ENCODE results near the gene KRT6B.

KRT6B gene

DNA sequence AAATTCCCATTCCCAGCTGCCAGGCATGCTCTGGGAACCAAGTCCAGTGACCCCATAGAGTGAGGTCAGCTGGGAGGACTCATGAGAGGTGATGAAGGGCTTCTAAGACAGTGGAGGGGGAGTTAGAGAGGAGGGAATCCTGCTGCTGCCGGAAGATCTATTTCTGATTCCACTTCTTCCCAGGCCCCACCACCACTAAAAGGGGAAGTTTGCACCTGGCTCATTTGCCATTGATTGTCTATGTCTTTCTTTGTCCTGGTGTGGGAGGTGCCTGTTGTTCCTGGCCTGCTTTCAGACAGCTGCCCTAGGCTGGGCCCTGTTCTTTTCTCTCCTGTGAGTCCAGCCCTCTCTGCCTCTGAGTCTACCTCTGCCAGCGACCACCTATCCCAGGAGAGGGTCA lies 44.1 kb upstream of the KRT6B start (continued):
- TF ChIP-seq, protein P1, sequence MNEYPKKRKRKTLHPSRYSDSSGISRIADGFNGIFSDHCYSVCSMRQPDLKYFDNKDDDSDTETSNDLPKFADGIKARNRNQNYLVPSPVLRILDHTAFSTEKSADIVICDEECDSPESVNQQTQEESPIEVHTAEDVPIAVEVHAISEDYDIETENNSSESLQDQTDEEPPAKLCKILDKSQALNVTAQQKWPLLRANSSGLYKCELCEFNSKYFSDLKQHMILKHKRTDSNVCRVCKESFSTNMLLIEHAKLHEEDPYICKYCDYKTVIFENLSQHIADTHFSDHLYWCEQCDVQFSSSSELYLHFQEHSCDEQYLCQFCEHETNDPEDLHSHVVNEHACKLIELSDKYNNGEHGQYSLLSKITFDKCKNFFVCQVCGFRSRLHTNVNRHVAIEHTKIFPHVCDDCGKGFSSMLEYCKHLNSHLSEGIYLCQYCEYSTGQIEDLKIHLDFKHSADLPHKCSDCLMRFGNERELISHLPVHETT (tag by site-specific recombination; IDR thresholded peaks at IDR 0.05) = no peak
- TF ChIP-seq GLIS1 (tag by site-specific recombination; IDR thresholded peaks at IDR 0.05) (no peak), IKZF3 (tag by site-specific recombination; IDR thresholded peaks at IDR 0.05) (no peak), ZNF792 (tag by site-specific recombination; IDR thresholded peaks at IDR 0.05) (no peak), ZNF473 (tag by site-specific recombination; IDR thresholded peaks at IDR 0.05) (no peak), KLF7 (tag by site-specific recombination; IDR thresholded peaks at IDR 0.05; ENCODE audit: borderline replicate concordance) (no peak), ZFHX2 (tag by site-specific recombination; conservative IDR thresholded peaks at IDR 0.05) (no peak), ZNF202 (tag by site-specific recombination; IDR thresholded peaks at IDR 0.05; ENCODE audit: borderline replicate concordance) (no peak), ZNF658 (tag by site-specific recombination; IDR thresholded peaks at IDR 0.05) (no peak), ZNF433 (tag by site-specific recombination; IDR thresholded peaks at IDR 0.05; ENCODE audit: low read depth) (no peak)
- TF ChIP-seq, protein P2, sequence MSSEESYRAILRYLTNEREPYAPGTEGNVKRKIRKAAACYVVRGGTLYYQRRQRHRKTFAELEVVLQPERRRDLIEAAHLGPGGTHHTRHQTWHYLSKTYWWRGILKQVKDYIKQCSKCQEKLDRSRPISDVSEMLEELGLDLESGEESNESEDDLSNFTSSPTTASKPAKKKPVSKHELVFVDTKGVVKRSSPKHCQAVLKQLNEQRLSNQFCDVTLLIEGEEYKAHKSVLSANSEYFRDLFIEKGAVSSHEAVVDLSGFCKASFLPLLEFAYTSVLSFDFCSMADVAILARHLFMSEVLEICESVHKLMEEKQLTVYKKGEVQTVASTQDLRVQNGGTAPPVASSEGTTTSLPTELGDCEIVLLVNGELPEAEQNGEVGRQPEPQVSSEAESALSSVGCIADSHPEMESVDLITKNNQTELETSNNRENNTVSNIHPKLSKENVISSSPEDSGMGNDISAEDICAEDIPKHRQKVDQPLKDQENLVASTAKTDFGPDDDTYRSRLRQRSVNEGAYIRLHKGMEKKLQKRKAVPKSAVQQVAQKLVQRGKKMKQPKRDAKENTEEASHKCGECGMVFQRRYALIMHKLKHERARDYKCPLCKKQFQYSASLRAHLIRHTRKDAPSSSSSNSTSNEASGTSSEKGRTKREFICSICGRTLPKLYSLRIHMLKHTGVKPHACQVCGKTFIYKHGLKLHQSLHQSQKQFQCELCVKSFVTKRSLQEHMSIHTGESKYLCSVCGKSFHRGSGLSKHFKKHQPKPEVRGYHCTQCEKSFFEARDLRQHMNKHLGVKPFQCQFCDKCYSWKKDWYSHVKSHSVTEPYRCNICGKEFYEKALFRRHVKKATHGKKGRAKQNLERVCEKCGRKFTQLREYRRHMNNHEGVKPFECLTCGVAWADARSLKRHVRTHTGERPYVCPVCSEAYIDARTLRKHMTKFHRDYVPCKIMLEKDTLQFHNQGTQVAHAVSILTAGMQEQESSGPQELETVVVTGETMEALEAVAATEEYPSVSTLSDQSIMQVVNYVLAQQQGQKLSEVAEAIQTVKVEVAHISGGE (tag by site-specific recombination; conservative IDR thresholded peaks at IDR 0.05; ENCODE audit: low read depth) = no peak
- TF ChIP-seq, protein P3, sequence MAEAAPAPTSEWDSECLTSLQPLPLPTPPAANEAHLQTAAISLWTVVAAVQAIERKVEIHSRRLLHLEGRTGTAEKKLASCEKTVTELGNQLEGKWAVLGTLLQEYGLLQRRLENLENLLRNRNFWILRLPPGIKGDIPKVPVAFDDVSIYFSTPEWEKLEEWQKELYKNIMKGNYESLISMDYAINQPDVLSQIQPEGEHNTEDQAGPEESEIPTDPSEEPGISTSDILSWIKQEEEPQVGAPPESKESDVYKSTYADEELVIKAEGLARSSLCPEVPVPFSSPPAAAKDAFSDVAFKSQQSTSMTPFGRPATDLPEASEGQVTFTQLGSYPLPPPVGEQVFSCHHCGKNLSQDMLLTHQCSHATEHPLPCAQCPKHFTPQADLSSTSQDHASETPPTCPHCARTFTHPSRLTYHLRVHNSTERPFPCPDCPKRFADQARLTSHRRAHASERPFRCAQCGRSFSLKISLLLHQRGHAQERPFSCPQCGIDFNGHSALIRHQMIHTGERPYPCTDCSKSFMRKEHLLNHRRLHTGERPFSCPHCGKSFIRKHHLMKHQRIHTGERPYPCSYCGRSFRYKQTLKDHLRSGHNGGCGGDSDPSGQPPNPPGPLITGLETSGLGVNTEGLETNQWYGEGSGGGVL (tag by site-specific recombination; IDR thresholded peaks at IDR 0.05) = no peak

DNA sequence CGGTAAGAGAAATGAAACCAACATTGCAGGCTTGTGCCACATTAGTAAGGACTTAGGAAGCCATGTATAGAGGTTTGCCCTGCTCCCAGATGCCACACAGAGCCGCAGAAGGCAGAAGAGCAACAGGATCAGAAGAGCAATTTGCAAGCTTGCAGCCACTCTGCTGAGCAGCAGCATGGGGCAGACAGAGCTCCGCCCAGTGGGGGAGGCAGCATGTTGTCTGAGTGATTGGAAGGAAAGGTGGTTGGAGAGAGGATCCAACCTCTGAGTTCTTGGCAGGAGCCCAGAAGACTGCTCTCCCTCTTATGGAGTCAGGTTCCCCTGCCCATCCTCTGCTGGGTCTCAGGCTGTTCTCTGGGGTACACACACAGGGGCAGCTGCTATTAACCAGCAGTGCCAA lies 43.4 kb upstream of the KRT6B start:
- H3K27ac ChIP-seq (ENCODE audit: extremely low read depth, low read depth, low read length) = no peak overlapping the region
- no peak overlapping the region for H3K4me3 ChIP-seq (ENCODE audit: low read depth, low read length)
- POLR2A ChIA-PET = no interaction called here
- H3K4me1 ChIP-seq (ENCODE audit: control insufficient read depth, insufficient read depth, low read length) = peaks cover 6% of the 10 kb centered on the region
- CTCF ChIA-PET = interaction anchor here (0.6 to 1.6 kb wide), 6 partner anchors 13 to 125 kb away, joined by 3 to 4 read pairs (median 3); no protein-coding TSS in a partner anchor
- H3K36me3 ChIP-seq (ENCODE audit: control insufficient read depth in 2 of 2, insufficient read depth in 1 of 2, low read length in 2 of 2) = no peaks in the 10 kb centered on the region
- no peaks in the 10 kb centered on the region for H3K9me3 ChIP-seq (ENCODE audit: control insufficient read depth, insufficient read depth, low read depth, low read length)
- TF ChIP-seq ZBTB21 (tag by site-specific recombination; IDR thresholded peaks at IDR 0.05) (no peak), ZIC2 (tag by site-specific recombination; IDR thresholded peaks at IDR 0.05) (peak; percentile 89), GLIS1 (tag by site-specific recombination; IDR thresholded peaks at IDR 0.05) (peak; percentile 31; the same call in 1 of the 2 replicates), SCRT2 (tag by site-specific recombination; IDR thresholded peaks at IDR 0.05) (peak; percentile 91)
- TF ChIP-seq, protein P4, sequence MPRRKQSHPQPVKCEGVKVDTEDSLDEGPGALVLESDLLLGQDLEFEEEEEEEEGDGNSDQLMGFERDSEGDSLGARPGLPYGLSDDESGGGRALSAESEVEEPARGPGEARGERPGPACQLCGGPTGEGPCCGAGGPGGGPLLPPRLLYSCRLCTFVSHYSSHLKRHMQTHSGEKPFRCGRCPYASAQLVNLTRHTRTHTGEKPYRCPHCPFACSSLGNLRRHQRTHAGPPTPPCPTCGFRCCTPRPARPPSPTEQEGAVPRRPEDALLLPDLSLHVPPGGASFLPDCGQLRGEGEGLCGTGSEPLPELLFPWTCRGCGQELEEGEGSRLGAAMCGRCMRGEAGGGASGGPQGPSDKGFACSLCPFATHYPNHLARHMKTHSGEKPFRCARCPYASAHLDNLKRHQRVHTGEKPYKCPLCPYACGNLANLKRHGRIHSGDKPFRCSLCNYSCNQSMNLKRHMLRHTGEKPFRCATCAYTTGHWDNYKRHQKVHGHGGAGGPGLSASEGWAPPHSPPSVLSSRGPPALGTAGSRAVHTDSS (tag by site-specific recombination; IDR thresholded peaks at IDR 0.05) = no peak
- TF ChIP-seq, protein P5, sequence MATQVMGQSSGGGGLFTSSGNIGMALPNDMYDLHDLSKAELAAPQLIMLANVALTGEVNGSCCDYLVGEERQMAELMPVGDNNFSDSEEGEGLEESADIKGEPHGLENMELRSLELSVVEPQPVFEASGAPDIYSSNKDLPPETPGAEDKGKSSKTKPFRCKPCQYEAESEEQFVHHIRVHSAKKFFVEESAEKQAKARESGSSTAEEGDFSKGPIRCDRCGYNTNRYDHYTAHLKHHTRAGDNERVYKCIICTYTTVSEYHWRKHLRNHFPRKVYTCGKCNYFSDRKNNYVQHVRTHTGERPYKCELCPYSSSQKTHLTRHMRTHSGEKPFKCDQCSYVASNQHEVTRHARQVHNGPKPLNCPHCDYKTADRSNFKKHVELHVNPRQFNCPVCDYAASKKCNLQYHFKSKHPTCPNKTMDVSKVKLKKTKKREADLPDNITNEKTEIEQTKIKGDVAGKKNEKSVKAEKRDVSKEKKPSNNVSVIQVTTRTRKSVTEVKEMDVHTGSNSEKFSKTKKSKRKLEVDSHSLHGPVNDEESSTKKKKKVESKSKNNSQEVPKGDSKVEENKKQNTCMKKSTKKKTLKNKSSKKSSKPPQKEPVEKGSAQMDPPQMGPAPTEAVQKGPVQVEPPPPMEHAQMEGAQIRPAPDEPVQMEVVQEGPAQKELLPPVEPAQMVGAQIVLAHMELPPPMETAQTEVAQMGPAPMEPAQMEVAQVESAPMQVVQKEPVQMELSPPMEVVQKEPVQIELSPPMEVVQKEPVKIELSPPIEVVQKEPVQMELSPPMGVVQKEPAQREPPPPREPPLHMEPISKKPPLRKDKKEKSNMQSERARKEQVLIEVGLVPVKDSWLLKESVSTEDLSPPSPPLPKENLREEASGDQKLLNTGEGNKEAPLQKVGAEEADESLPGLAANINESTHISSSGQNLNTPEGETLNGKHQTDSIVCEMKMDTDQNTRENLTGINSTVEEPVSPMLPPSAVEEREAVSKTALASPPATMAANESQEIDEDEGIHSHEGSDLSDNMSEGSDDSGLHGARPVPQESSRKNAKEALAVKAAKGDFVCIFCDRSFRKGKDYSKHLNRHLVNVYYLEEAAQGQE (tag by site-specific recombination; IDR thresholded peaks at IDR 0.05) = no peak
- TF ChIP-seq, protein P3 (tag by site-specific recombination; IDR thresholded peaks at IDR 0.05) = no peak
- TF ChIP-seq, protein P6, sequence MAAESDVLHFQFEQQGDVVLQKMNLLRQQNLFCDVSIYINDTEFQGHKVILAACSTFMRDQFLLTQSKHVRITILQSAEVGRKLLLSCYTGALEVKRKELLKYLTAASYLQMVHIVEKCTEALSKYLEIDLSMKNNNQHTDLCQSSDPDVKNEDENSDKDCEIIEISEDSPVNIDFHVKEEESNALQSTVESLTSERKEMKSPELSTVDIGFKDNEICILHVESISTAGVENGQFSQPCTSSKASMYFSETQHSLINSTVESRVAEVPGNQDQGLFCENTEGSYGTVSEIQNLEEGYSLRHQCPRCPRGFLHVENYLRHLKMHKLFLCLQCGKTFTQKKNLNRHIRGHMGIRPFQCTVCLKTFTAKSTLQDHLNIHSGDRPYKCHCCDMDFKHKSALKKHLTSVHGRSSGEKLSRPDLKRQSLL (tag by site-specific recombination; IDR thresholded peaks at IDR 0.05) = no peak

Measured in HEK293 (cell line).